ENCODE measurements around the gene HIPK3. TPM values are rescaled to one million over a fixed set of nuclear protein-coding genes. Genes with fewer than 3 reads are reported as not detected.

HIPK3 gene
- total RNA-seq, 1 donor from 2014 or later: 63.9 TPM

DNA sequence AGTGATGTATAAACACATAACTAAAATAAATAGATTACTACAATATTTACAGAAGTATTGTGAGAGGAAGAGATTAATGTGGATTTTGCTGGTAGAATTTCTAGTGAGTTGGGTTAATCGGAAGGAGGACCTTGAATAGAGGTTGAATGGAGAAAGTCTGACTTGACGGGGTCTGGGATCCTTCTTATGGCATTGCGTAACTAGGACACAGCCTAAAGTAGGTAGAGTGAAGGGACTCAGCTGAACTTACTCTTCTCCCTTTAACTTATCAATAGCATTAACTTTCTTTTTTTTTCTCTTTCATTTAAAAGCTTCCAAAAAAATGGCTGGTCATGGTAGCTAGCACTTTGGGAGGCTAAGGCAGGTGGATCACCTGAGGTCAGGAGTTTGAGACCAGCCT is 139.2 kb downstream of the HIPK3 start:
- TF ChIP-seq, protein P1, sequence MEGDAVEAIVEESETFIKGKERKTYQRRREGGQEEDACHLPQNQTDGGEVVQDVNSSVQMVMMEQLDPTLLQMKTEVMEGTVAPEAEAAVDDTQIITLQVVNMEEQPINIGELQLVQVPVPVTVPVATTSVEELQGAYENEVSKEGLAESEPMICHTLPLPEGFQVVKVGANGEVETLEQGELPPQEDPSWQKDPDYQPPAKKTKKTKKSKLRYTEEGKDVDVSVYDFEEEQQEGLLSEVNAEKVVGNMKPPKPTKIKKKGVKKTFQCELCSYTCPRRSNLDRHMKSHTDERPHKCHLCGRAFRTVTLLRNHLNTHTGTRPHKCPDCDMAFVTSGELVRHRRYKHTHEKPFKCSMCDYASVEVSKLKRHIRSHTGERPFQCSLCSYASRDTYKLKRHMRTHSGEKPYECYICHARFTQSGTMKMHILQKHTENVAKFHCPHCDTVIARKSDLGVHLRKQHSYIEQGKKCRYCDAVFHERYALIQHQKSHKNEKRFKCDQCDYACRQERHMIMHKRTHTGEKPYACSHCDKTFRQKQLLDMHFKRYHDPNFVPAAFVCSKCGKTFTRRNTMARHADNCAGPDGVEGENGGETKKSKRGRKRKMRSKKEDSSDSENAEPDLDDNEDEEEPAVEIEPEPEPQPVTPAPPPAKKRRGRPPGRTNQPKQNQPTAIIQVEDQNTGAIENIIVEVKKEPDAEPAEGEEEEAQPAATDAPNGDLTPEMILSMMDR (conservative IDR thresholded peaks at IDR 0.05): no peak
- Mint-ChIP-seq H3K9me3 (no peaks in the 10 kb centered on the region), H3K27me3 (no peaks in the 10 kb centered on the region), H3K27ac (no peak overlapping the region), H3K36me3 (no peaks in the 10 kb centered on the region), H3K4me3 (no peak overlapping the region), H3K4me1 (ENCODE audit: unreplicated experiment) (no peaks in the 10 kb centered on the region)
- no peak for DNase-seq (ENCODE audit: extremely low spot score, unreplicated experiment)

DNA sequence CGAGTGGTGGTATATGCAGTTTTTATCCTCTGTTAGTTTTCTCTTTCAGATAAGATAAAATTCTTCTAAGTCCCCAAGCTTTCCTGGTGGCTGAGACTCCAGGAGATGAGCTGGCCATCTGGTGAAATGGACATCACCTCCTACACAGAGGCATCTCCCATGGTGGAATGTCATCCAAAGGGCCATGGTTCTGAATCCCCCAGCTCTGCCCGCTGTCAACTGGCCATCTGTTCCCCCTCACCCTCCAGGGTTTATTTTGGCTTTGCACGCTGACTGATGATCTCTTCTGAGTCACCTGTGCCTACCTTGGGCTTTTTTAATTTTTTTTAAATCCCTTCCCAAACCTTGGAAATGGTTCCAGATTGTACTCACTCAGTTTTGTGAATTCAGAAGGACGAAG is 142.2 kb downstream of the HIPK3 start:
- DNase-seq (ENCODE audit: extremely low spot score, unreplicated experiment): no peak
- Mint-ChIP-seq H3K4me1 (ENCODE audit: unreplicated experiment) (peaks cover 4% of the 10 kb centered on the region), H3K9me3 (no peaks in the 10 kb centered on the region), H3K27me3 (peaks cover 4% of the 10 kb centered on the region), H3K27ac (no peak overlapping the region), H3K4me3 (no peak overlapping the region), H3K36me3 (no peaks in the 10 kb centered on the region)
- TF ChIP-seq, protein P1 (conservative IDR thresholded peaks at IDR 0.05): no peak

DNA sequence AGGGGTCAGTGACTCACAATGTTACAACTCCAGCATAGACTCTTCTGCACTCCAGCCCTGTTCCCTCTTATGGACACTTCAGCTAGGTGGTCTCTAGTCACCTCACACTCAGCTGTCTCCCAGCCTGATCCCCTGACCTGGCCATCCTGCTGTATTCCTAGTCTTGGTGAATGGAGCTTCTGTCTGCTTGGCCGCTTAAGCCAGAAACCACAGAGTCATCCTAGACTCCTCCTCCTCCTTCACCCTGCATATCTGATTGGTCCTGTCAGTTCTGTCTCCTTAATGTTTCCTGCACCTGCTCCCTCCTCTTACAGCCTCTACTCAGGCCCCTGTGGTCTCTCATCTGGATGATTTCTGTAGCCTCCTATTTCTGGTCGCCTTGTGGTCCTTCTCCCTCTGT is 144.9 kb downstream of the HIPK3 start:
- Mint-ChIP-seq H3K4me1 (ENCODE audit: unreplicated experiment) (peaks cover 4% of the 10 kb centered on the region), H3K27me3 (peaks cover 4% of the 10 kb centered on the region), H3K36me3 (no peaks in the 10 kb centered on the region), H3K27ac (no peak overlapping the region), H3K9me3 (no peaks in the 10 kb centered on the region), H3K4me3 (no peak overlapping the region)
- TF ChIP-seq, protein P1 (conservative IDR thresholded peaks at IDR 0.05): no peak
- no peak for DNase-seq (ENCODE audit: extremely low spot score, unreplicated experiment)

DNA sequence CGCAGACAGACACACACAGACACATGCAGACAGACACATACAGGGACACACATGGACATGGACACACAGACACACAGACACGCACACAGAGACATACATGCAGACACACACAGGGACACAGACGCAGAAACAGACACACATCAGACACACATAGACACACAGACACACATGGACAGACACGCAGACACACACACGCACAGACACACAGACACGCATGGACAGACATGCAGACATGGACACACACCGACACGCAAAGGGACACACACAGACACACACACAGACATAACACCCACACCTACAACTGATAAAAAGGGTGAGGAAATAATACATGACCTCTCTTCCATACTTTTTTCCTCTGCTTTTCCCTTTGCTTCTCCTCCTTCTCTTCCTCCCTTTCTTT is 146.2 kb downstream of the HIPK3 start:
- TF ChIP-seq, protein P1 (conservative IDR thresholded peaks at IDR 0.05): no peak
- peaks cover 4% of the 10 kb centered on the region for H3K27me3 Mint-ChIP-seq
- no peaks in the 10 kb centered on the region for H3K9me3 Mint-ChIP-seq
- no peak for DNase-seq (ENCODE audit: extremely low spot score, unreplicated experiment)
- H3K27ac Mint-ChIP-seq: no peak overlapping the region
- H3K4me1 Mint-ChIP-seq (ENCODE audit: unreplicated experiment): peaks cover 4% of the 10 kb centered on the region
- no peaks in the 10 kb centered on the region for H3K36me3 Mint-ChIP-seq
- no peak overlapping the region for H3K4me3 Mint-ChIP-seq

DNA sequence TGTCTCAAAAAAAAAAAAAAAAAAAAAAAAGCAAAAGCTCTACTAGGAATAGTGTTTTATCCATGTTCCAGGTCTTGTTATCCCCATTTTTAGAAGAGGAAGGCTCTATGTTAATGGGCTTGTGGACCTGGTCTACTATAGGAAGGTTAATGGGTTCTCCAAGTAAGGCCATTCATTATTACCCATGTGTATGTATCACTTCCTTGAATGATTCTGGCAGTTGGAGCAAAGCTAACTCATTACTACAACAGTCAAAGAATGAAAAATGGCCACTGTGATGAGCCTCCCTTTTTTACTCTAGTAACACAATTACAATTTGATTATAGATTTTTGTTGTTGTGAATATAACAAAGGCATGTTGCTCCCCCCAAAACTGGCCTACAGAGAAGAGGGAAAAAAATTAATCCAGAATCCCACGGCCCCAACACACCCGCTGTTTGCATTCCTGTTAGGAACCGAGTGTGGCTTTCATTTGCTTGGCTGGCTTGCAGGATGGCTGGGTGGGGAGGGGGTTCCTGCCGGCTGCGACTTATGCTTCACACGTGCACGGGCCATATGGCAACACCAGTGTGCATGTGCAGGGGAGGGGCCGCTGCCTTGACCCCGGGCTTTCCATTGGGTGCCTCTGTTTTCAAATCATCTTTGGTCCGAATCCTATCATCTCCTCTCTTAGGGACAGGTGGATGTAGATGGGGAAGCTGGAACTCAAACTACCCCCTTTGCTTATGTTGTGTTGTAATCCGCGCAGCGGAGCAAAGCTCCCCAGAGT is 148.8 kb downstream of the HIPK3 start:
- peaks cover 4% of the 10 kb centered on the region for H3K4me1 Mint-ChIP-seq (ENCODE audit: unreplicated experiment)
- no peaks in the 10 kb centered on the region for H3K9me3 Mint-ChIP-seq
- H3K27ac Mint-ChIP-seq: no peak overlapping the region
- no peak for DNase-seq (ENCODE audit: extremely low spot score, unreplicated experiment)
- peaks cover 8% of the 10 kb centered on the region for H3K27me3 Mint-ChIP-seq
- H3K36me3 Mint-ChIP-seq: no peaks in the 10 kb centered on the region
- H3K4me3 Mint-ChIP-seq: no peak overlapping the region
- TF ChIP-seq, protein P1 (conservative IDR thresholded peaks at IDR 0.05): no peak

Other genes starting within 250 kb of the HIPK3 start
- 3.7 and 6.6 TPM in 2 replicates for gene DEPDC7, start 241.5 kb upstream of the HIPK3 start, total RNA-seq (ENCODE audit: low replicate concordance)
- gene TCP11L1, start 217.8 kb upstream of the HIPK3 start, total RNA-seq (ENCODE audit: low replicate concordance): 15.5 and 17.0 TPM in 2 replicates
- gene CSTF3, start 95.9 kb upstream of the HIPK3 start, total RNA-seq (ENCODE audit: low replicate concordance): 35.8 and 49.4 TPM in 2 replicates
- 3.9 and 10.6 TPM in 2 replicates for gene KIAA1549L, start 118.7 kb downstream of the HIPK3 start, total RNA-seq (ENCODE audit: low replicate concordance)

Measured in type B pancreatic cell (in vitro differentiated cells).